SK-N-SH (cell line): Measurements from ENCODE around the gene SSTR5. TPM values are rescaled to one million over a fixed set of nuclear protein-coding genes. Genes with fewer than 3 reads are reported as not detected.

Experiments
- CTCF ChIA-PET: fragments of 300-600, 350-600 bp; formaldehyde crosslinking; extraction: SDS; loops from one replicate; lab custom pipeline; 2021; lab: Yijun Ruan, JAX
- POLR2A ChIA-PET: fragments of 350-600 bp; sonication (Branson Sonifier 250); formaldehyde crosslinking; extraction: SDS; loops from one replicate; lab custom pipeline; 2020; ENCODE audit warnings: antibody characterized with exemption, inconsistent platforms; lab: Yijun Ruan, JAX
- DNase-seq: peaks from one replicate; pipeline ENCODE4 v3.0.0; 2012
- H2AFZ ChIP-seq: fragments of 200-600 bp; sonication (generic); 2 replicates; pipeline ENCODE4 v1.8.1; 2016; ENCODE audit warnings: antibody characterized with exemption, mild to moderate bottlenecking, low read depth
- H3F3A ChIP-seq: fragments of 200-600 bp; sonication (generic); replicated peaks from 2 replicates; pipeline ENCODE3; 2016; ENCODE audit warnings: antibody characterized with exemption, mild to moderate bottlenecking; ENCODE audit not compliant: insufficient read depth
- H3K27ac ChIP-seq, 2 experiments: fragments of 200-500 bp in 1 of 2; fragments of 200-600 bp in 1 of 2; sonication (Bioruptor generic) in 1 of 2; sonication (generic), shearing (Covaris generic) in 1 of 2; 2 replicates each; pipeline versions ENCODE4 v1.5.1 to v1.6.1; 2014 to 2016; ENCODE audit warnings: low read depth in 2 of 2, inconsistent platforms in 1 of 2, low read length in 1 of 2, mild to moderate bottlenecking in 1 of 2, mixed read lengths in 1 of 2
- H3K27me3 ChIP-seq: fragments of 200-600 bp; sonication (generic), shearing (Covaris generic); 2 replicates; pipeline ENCODE4 v1.6.1; 2016; ENCODE audit warnings: mixed run types; ENCODE audit not compliant: insufficient read depth
- H3K36me3 ChIP-seq, 2 experiments: fragments of 200-500 bp in 1 of 2; fragments of 200-600 bp in 1 of 2; sonication (Bioruptor generic) in 1 of 2; sonication (generic) in 1 of 2; replicated peaks in 1 of 2; 2 replicates each; pipeline versions ENCODE3 to v1.5.1; 2014 to 2016; ENCODE audit warnings: low read length in 1 of 2, mild to moderate bottlenecking in 1 of 2; ENCODE audit not compliant: insufficient read depth in 2 of 2, control insufficient read depth in 1 of 2
- H3K4me1 ChIP-seq, 2 experiments: fragments of 200-500 bp in 1 of 2; fragments of 200-600 bp in 1 of 2; sonication (Bioruptor generic) in 1 of 2; sonication (generic), shearing (Covaris generic) in 1 of 2; 2 replicates each; pipeline versions ENCODE4 v1.5.1 to v1.6.1; 2014 to 2016; ENCODE audit warnings: low read depth in 1 of 2, low read length in 1 of 2, mixed run types in 1 of 2; ENCODE audit not compliant: insufficient read depth in 2 of 2, control insufficient read depth in 1 of 2
- H3K4me2 ChIP-seq: fragments of 200-600 bp; sonication (generic), shearing (Covaris generic); 2 replicates; pipeline ENCODE4 v1.6.1; 2017; ENCODE audit warnings: mixed run types
- H3K4me3 ChIP-seq, 2 experiments: fragments of 200-500 bp in 1 of 2; fragments of 200-600 bp in 1 of 2; sonication (Bioruptor generic) in 1 of 2; sonication (generic), shearing (Covaris generic) in 1 of 2; 2 replicates each; pipeline versions ENCODE4 v1.5.1 to v1.8.1; 2014 to 2016; ENCODE audit warnings: low read depth in 2 of 2, inconsistent platforms in 1 of 2, low read length in 1 of 2, mild to moderate bottlenecking in 1 of 2, mixed read lengths in 1 of 2, moderate library complexity in 1 of 2
- H3K79me2 ChIP-seq: fragments of 200-600 bp; sonication (generic); 2 replicates; pipeline ENCODE4 v1.8.1; 2017; ENCODE audit warnings: mild to moderate bottlenecking; ENCODE audit not compliant: insufficient read depth
- H3K9ac ChIP-seq: fragments of 200-600 bp; sonication (generic); 2 replicates; pipeline ENCODE4 v1.6.1; 2017; ENCODE audit warnings: mixed run types
- H3K9me2 ChIP-seq: fragments of 200-600 bp; sonication (generic); 2 replicates; pipeline ENCODE4 v1.6.1; 2017; ENCODE audit warnings: mixed run types
- H3K9me3 ChIP-seq: fragments of 200-600 bp; sonication (generic); 2 replicates; pipeline ENCODE4 v1.6.1; 2017; ENCODE audit warnings: mixed run types, mild to moderate bottlenecking, moderate library complexity
- H4K20me1 ChIP-seq: fragments of 200-600 bp; sonication (generic); 2 replicates; pipeline ENCODE4 v1.6.1; 2017; ENCODE audit warnings: mild to moderate bottlenecking, mixed run types; ENCODE audit not compliant: insufficient read depth
- EP300 ChIP-seq, 2 experiments: IDR thresholded peaks; 2 replicates each; pipeline versions ENCODE4 v1.4.0 to v1.6.1; 2012; ENCODE audit warnings: borderline replicate concordance in 1 of 2, low read depth in 1 of 2, low read length in 1 of 2
- JUND ChIP-seq: IDR thresholded peaks from 2 replicates; pipeline ENCODE4 v1.4.0; 2012
- MEF2A ChIP-seq: IDR thresholded peaks from 2 replicates; pipeline ENCODE4 v1.4.0; 2012; ENCODE audit warnings: low read depth, borderline replicate concordance
- NFIC ChIP-seq: IDR thresholded peaks from 2 replicates; pipeline ENCODE4 v1.4.0; 2012; ENCODE audit warnings: borderline replicate concordance
- PBX3 ChIP-seq: IDR thresholded peaks from 2 replicates; pipeline ENCODE4; 2012
- POLR2AphosphoS5 ChIP-seq: IDR thresholded peaks from 2 replicates; pipeline ENCODE4 v1.6.1; 2012; ENCODE audit warnings: low read depth, low read length
- RFX5 ChIP-seq: IDR thresholded peaks from 2 replicates; pipeline ENCODE4 v1.6.1; 2012; ENCODE audit warnings: mild to moderate bottlenecking, improper control_type of control experiment, low read length
- RXRA ChIP-seq: IDR thresholded peaks from 2 replicates; pipeline ENCODE4 v1.4.0; 2012; ENCODE audit warnings: low read depth, mild to moderate bottlenecking, borderline replicate concordance
- SIN3A ChIP-seq: IDR thresholded peaks from 2 replicates; pipeline ENCODE4 v1.6.1; 2012; ENCODE audit warnings: low read depth, mild to moderate bottlenecking, low read length, moderate library complexity, borderline replicate concordance
- TCF12 ChIP-seq: IDR thresholded peaks from 2 replicates; pipeline ENCODE4 v1.4.0; 2012
- USF2 ChIP-seq: fragments of 150-350 bp; IDR thresholded peaks from 2 replicates; pipeline ENCODE4 v1.6.1; 2017; ENCODE audit warnings: antibody characterized with exemption, low read length, low read depth, borderline replicate concordance
- YY1 ChIP-seq: IDR thresholded peaks from 2 replicates; pipeline ENCODE4 v1.4.0; 2012; ENCODE audit warnings: low read depth, mild to moderate bottlenecking
- ZBTB33 ChIP-seq: IDR thresholded peaks from 2 replicates; pipeline ENCODE4 v1.4.0; 2012; ENCODE audit warnings: low read depth, borderline replicate concordance
- WGBS: methylation state at CpG from one replicate; pipeline ENCODE4 v1.1.6; 2017; ENCODE audit warnings: low lambda C conversion rate; 5-methylcytosine and 5-hydroxymethylcytosine counted together
- polyA plus RNA-seq, 3 experiments: library from polyadenylated mRNA; depleted of rRNA; stranded (reverse); fragments of >200 nt; gene quantifications; 2 replicates each; pipeline ENCODE4 v1.2.3, GENCODE V29; 2012

The SSTR5 gene
- polyA plus RNA-seq, 1 of the 3 experiments (the other 2 are of a cell fraction): not detected

- Histone ChIP-seq H4K20me1 (0 out of 2 replicates have a peak, but pooled peaks cover 5% of the 10 kb centered on the region), H3K9me3 (no peaks in the 10 kb centered on the region), H3K9me2 (no peaks in the 10 kb centered on the region), H3K36me3 (no peaks in the 10 kb centered on the region), H3K79me2 (no peaks in the 10 kb centered on the region), H3K4me1 (no peaks in the 10 kb centered on the region), H3K4me2 (no peak overlapping the region), H3F3A (no peaks in the 10 kb centered on the region), H3K4me3 (no peak overlapping the region), H3K27me3 (peaks cover 92% of the 10 kb centered on the region), H2AFZ (no peak overlapping the region), H3K27ac (no peak overlapping the region), H3K9ac (no peak overlapping the region)
- CTCF ChIA-PET: no interaction called here
- WGBS: 40% methylated on average over 25 of the region's 35 CpGs
- no peak for TF ChIP-seq PBX3
- POLR2A ChIA-PET: no interaction called here
- DNase-seq: no peak
Measured at GRCh38 chr16:1026057-1026783, 46.3 kb upstream of the SSTR5 start.

GRCh38 chr16:1026784-1027500 lies 45.6 kb upstream of the SSTR5 start:
- no peaks in the 10 kb centered on the region for H3K9me3 ChIP-seq
- no peak overlapping the region for H3K4me2 ChIP-seq
- H4K20me1 ChIP-seq: 0 out of 2 replicates have a peak, but pooled peaks cover 5% of the 10 kb centered on the region
- H3F3A ChIP-seq: no peaks in the 10 kb centered on the region
- H2AFZ ChIP-seq: no peak overlapping the region
- CTCF ChIA-PET: interaction anchor here (1.1 kb wide), 1 partner anchor 9 kb away, joined by 3 read pairs; no protein-coding TSS in a partner anchor
- H3K9ac ChIP-seq: no peak overlapping the region
- DNase-seq: no peak
- TF ChIP-seq MEF2A: no peak
- TF ChIP-seq, all 33 proteins: peak for 0
- Histone ChIP-seq H3K9me2 (no peaks in the 10 kb centered on the region), H3K36me3 (no peaks in the 10 kb centered on the region), H3K4me3 (no peak overlapping the region), H3K79me2 (no peaks in the 10 kb centered on the region), H3K4me1 (no peaks in the 10 kb centered on the region), H3K27me3 (peaks cover 88% of the 10 kb centered on the region), H3K27ac (no peak overlapping the region)
- POLR2A ChIA-PET: no interaction called here
- WGBS: 27% methylated on average over 15 of the region's 27 CpGs

- Histone ChIP-seq H2AFZ (no peak overlapping the region), H3K79me2 (no peaks in the 10 kb centered on the region), H3K4me1 (no peaks in the 10 kb centered on the region), H3K27ac (no peak overlapping the region), H3K36me3 (no peaks in the 10 kb centered on the region), H3K27me3 (peaks cover 88% of the 10 kb centered on the region), H3K4me2 (no peak overlapping the region), H3K9ac (no peak overlapping the region), H4K20me1 (0 out of 2 replicates have a peak, but pooled peaks cover 5% of the 10 kb centered on the region), H3K9me3 (no peaks in the 10 kb centered on the region), H3K9me2 (no peaks in the 10 kb centered on the region), H3K4me3 (no peak overlapping the region), H3F3A (no peaks in the 10 kb centered on the region)
- ChIA-PET CTCF (interaction anchor here (1.1 kb wide), 1 partner anchor 9 kb away, joined by 3 read pairs; no protein-coding TSS in a partner anchor), POLR2A (no interaction called here)
- DNase-seq: no peak
- 32% methylated on average over 22 of the region's 22 CpGs for WGBS
- TF ChIP-seq NFIC (no peak), USF2 (no peak), SIN3A (no peak), MEF2A (no peak), YY1 (no peak), EP300 (IDR thresholded peaks at IDR 0.05; ENCODE audit: borderline replicate concordance in 1 of 2, low read depth in 1 of 2, low read length in 1 of 2) (no peak), TCF12 (no peak), JUND (no peak), ZBTB33 (no peak), RXRA (no peak), POLR2AphosphoS5 (no peak), RFX5 (no peak)
Measured at GRCh38 chr16:1027501-1027815, 45.1 kb upstream of the SSTR5 start.
